ENCODE measurements around the gene GREM2.
A peak's percentile ranks its signal among the peaks of the same experiment; 100 is the strongest.

Gene GREM2

DNA sequence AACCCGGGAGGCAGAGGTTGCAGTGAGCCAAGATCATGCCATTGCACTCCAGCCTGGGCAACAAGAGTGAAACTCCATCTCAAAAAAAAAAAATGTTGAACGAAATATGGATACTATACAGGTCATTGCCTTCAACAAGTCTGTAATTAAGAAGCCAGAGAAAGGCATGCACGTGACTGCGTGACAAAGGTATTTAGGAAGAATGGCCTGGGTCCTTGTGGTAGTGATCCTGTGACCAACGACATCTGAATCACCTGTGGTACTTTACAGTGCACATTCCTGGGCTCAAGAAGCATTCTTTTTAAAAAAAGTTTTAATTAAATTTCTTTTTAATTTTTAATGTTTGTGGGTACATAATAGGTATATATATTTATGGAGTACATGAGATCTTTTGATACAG is 115.0 kb downstream of the GREM2 start:
- no peak for DNase-seq

- no peak for DNase-seq
These were observed 115.6 kb downstream of the GREM2 start for GRCh38 chr1:240496356-240496755.

- DNase-seq = no peak
These were observed 116.4 kb downstream of the GREM2 start for GRCh38 chr1:240495601-240496000.

DNA sequence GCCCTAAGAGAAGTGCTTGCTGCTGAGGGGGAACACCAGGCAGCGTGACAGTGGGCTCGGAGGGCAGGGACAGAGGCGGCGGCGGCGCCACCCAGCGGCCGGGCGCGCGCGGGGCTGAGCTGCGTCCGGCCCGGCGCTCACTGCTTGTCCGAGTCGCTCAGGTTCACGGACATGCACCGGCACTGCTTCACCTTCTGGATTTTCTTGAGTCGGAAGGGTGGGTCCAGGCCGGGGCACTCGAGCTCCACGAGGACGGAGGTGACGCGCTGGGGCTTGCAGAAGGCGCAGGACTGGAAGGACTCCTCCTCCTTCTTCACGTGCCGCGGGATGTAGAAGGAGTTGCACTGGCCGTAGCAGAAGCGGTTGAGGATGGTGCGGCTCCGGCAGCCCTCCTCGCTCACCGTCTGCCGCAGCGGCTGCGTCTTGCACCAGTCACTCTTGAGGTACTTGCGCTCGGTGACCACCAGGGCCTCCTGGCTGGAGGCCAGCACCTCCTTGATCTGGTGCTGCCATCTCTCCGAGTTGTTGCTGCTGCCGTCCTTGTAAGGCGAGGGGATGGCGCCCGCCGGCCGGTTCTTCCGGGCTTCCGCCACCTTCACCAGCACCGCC is 119.0 kb downstream of the GREM2 start:
- DNase-seq = peak; percentile 3 to 11

GRCh38 chr1:240491796-240492195 is 120.2 kb downstream of the GREM2 start:
- DNase-seq = no peak

DNA sequence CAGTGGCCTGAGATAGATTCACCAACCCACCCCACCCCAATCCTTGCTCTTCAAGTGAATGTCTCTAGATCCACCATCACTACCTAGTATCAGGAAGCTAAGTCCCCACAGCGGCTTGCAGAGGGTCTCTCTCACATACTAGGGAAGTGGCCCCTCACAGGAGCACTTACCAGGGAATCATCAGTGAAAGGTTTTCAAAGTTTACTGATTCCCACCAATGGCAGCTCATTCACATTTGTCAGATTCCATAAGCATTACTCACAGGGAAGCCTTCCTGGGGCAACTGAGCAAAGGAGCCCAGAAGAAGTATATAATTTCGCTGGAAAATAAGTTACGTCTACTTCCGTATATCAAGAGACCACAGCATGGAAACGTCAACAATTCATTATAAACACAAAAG is 120.8 kb downstream of the GREM2 start:
- no peak for DNase-seq

DNA sequence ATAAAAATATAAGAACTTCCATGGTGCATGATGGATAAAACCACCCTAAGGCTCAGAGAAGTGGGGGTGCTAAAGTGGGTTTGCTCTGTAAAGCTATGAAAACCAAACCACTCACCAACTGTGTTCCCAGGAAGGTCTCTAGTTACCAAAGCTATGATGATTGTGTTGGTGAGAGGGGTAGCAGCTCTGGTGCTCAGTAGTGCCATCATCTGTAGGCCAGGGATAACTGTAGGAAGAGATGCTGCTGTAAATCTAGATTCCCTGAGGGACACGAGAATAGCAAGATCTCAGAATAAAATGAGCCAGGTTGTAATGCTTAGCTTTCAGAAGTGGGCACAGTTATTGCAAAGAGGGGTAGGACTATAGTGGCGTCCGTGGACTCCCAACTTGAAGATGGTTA is 124.5 kb downstream of the GREM2 start:
- no peak for DNase-seq

DNA sequence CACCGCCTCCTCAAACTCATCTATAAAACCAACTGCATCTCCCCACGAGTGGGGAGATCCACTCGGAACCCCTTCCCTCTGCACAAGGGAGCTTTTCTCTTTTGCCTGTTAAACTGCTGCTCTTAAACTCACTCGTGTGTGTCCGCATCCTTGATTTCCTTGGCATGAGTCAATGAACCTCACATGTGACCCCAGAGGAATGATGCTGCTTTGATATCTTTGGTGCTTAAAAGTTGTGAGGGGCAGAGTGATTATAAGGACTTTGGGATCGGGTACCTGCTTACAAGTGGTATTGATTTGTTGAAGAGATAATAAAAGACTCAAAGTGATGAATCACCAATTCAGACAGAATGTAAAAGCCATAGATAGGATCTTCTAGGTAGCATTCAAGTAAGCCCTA is 125.3 kb downstream of the GREM2 start:
- DNase-seq = no peak

DNA sequence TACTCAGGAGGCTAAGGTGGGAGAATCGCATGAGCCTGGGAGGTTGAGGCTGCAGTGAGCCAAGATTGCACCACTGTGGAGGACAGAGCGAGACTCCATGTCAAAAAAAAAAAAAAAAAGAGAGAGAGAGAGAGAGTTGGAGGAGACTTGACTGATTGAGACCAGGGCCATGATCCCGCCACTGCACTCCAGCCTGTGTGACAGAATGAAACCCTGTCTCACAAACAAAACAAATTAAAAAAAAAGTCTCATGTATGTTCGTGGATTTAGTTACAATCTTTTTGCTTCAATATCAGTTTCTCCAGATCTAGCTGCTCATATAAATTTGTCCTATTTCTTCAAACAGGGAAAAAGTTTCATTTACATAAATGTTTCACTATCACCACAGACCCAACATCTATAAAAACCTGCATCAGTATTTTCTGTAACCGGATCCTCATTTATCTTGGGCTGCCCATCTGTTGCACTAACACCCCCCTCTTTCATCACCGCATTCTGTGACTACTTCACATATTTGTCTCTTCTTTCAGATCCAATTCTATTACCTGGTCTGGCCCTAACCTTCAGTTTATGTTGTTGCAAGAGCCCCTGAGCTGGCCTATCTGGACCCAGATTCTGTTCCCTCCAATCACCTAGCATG is 127.0 kb downstream of the GREM2 start:
- no peak for DNase-seq

DNA sequence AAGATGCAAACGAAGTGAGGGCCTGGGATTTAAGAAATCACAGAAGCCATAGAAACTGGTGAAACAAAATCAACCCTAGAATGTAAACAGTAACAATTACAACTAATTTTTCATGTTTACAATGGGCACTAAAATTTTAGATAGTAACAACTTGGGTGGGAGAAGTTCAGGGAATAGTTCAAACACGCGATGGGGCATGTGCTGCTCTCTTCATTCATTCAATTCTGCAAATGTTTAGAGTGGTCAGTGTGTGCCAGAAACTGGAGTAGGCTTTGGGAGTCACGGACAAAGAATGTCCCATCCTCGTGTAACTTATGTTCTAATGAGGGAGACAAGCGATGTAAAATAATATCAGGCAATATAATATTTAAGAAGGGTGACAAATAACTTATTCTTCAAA is 133.4 kb downstream of the GREM2 start:
- DNase-seq = no peak

GRCh38 chr1:240475832-240476231 is 136.1 kb downstream of the GREM2 start:
- no peak for DNase-seq

DNA sequence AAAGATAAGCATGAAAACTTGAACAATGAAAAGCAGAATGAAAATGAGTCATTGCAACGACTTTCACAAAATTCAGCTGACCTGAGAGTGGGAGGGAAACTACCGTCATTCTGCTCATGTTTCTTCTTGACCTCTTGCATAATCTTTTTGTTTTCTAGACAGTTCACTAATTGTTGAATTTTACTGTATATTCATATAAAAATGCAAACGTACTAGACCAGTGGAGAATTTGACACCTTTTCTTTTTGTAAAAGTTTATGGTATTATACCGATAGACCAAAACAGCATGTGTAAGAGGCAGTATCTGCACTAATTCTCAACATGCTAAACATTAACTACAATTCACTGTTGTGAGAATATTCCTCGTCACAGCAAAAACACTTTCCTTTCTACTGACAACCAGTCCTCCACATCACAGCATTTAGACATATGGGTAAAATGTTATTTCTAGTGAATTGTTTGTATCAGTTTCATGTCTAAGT is 137.8 kb downstream of the GREM2 start:
- DNase-seq = no peak

GRCh38 chr1:240468656-240469055 is 143.3 kb downstream of the GREM2 start:
- no peak for DNase-seq

- no peak for DNase-seq
These were observed 144.1 kb downstream of the GREM2 start for GRCh38 chr1:240467895-240468294.

DNA sequence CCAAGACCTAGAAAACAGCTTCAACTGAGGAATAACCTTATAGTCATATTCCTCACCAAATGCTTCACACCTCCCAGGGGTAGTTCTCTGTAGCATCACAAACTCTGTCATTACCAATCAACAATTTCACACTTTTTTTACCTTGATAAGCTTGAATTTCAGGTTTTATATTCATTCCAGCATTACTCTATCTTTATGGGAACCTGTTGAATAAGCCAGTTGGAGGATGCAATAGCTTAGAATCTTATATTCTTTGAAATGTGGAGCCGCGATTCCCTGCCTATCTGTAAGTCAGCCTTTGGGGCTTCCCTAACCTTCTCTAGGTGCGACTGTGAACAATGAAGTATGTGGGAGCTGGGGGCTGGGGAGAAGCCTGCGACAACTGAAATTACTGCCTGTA is 145.4 kb downstream of the GREM2 start:
- no peak for DNase-seq

- DNase-seq = no peak
These were observed 146.4 kb downstream of the GREM2 start for GRCh38 chr1:240465531-240465940.

- no peak for DNase-seq
These were observed 147.9 kb downstream of the GREM2 start for GRCh38 chr1:240464099-240464498.

DNA sequence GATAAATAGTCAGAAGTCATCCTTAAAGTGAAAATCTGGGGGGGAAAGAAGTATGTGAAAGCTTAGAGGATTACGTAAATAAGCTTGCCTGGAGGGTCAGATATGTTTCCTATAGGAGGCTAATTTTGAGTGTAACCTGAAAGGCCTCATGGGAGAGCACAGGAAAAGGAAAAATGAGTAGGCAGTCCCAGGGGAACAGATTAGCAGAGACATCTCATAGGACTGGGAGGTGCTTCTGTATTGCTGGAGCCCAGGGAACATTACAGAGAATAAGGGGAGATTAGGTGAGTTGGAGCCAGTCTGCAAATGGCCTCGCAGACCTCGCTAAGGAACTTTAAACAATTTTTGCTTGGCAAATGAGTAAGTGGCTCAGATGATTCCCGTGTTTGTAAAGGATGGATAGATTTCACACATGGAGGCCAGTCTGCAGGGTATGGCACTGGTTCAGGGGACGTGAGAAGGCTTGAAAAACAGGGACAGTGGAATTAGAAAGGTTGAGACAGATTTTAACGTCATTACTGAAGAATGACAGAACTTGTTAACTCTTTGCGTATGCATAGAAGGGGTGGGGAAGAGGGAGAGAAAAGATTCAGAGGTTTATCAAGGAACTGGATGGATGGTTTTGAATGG is 149.1 kb downstream of the GREM2 start:
- no peak for DNase-seq

DNA sequence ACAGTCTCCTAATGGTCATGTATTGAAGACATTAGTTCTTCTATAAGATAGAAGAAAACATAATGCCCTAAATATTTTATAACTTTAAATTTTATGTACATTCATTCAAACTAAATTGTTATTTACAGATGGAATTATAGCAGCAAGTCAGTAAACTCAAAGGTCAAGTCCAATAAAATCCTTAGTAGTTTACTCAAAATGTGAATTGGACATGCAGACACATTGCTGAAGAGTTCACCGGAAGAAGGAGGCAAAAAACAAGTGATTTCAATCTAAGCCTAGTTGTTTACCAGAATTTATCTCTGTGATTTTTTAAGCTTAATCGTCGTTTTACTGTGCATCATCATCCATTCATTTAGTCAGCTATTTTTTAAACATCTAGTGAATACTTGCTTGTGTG is 149.7 kb downstream of the GREM2 start:
- DNase-seq = no peak

- no peak for DNase-seq
These were observed 154.8 kb downstream of the GREM2 start for GRCh38 chr1:240457203-240457602.

DNA sequence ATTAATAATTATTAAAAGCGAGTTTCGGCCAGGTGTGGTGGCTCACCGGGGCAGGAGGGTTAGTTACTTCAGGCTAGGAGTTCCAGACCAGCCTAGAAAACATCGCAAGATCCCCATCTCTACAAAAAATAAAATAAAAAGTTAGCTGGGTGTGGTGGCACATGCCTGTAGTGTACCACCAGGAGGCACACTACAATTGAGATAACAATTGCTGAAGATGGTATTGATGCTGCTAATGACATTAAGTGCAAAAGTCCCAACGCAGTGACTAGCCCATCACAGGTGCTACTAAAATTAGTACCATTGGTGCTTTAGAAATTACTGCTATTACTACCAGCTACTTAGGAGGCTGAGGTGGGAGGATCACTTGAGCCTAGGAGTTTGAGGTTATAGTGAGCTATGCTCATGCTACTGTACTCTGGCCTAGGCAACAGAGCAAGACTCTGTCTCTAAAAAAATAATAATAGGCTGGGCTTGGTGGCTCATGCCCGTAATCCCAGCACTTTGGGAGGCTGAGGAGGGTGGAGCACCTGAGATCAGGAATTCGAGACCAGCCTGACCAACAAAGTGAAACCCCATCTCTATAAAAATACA is 156.6 kb downstream of the GREM2 start:
- peak in 1 of 2 donors; percentile 58 for DNase-seq

DNA sequence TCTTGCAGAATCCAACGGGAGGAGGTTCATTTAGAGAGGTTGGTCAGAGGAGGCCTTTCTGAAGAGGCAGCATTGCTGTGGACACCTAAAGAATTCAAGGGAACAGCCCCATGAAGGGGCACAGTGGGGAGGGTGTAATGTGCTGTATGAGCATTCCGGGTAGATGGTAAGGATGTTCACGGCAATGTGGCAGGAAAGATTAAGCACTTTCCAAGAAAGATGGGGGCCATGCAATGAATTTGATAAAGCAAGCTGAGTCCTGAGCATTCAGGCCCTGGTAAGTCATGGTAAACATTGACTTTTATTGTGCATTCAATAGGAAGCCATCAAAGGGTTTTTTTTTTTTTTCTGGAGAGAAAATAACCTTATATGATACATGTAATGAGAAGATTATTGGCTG is 166.6 kb downstream of the GREM2 start:
- no peak for DNase-seq

DNA sequence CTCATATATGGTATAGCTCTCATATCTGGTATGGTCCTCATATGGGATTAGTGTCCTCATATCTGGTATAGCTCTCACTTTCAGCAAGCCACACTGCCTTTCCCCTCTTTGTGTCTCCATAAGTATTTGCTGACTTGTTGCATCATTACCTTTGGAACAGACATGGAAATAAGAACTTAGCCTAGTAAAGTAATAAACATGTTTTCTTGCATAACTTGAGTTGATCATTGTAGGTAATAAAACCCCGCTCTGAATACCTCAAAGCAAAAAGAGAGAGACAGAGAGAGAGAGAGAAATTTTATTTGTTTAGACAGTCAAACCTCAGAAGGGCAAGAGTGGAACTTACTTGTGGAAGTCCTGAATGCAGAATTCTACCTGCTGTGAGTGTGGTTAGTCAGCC is 170.3 kb downstream of the GREM2 start:
- DNase-seq = no peak
